Fibroblast of skin of abdomen (primary cell): ENCODE measurements around the gene CFDP1.

Experiments
- DNase-seq: peaks from one replicate; pipeline ENCODE4 v3.0.0-alpha.2; 2013

Gene CFDP1

GRCh38 chr16:75248536-75249380 lies 184.5 kb downstream of the CFDP1 start:
- no peak for DNase-seq

GRCh38 chr16:75248142-75248535 lies 185.2 kb downstream of the CFDP1 start:
- no peak for DNase-seq

DNA sequence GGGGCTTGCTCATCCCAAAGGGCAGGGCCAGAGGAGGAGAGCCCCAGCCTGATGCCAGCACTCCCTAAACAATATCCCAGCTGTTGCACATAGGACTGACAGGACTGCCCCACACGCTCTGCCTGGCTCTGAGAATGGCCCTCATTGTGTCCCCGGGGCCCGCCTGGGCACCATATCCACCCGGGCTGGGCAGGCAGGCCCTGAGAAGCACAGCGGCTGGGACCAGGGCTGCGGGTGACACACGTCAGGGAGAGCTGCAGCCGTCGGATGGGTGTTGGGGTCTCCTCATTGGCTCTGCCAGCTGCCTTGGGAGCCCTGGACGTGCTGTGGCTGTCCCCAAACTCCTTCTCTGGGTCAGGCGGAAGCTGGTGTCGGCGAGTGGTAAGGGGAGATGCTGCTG lies 186.1 kb downstream of the CFDP1 start:
- DNase-seq: no peak

- peak; percentile 28 for DNase-seq
Observed at GRCh38 chr16:75246504-75247205, 186.6 kb downstream of the CFDP1 start.

- DNase-seq: peak; percentile 97
Observed at GRCh38 chr16:75244844-75245758, 188.2 kb downstream of the CFDP1 start.

DNA sequence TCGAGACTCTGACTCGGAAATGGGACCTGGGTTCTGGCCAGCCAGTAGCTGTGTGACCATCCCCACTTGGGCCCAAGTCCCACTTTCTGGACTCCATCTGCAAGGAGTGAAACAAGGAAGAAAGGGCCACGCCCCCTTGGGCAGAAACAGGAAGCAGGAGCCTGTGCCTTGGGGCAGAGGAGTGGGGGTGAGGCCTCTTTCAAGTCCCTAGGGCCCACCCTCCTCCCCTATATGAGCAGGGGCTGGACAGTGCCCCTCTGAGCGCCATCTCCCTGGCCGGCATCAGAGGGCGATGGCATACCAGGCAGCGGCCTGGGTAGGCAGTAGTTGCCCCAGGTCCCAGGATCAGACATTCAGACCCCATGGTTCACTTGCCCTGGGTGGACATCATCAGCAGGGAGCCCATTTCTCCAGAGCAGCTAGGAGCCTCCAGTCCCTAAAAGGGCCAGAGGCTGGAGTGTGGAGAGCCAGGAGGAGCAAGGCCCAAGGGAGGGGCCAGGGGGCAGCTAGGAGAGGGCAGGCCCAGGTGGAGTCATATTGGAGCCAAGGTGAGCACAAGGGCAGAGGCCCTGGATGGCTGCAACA lies 189.0 kb downstream of the CFDP1 start:
- peak; percentile 58 for DNase-seq
